GM21360 (cell line): ENCODE results near the gene S100A2.
A peak's percentile ranks its signal among the peaks of the same experiment; 100 is the strongest.

Source experiments
- ATAC-seq: cut with Tn5 transposase; IDR thresholded peaks from one replicate; pipeline ENCODE4 v1.9.1; 2021; ENCODE audit warnings: mild to moderate bottlenecking, moderate library complexity; ENCODE audit not compliant: unreplicated experiment

The S100A2 gene

DNA sequence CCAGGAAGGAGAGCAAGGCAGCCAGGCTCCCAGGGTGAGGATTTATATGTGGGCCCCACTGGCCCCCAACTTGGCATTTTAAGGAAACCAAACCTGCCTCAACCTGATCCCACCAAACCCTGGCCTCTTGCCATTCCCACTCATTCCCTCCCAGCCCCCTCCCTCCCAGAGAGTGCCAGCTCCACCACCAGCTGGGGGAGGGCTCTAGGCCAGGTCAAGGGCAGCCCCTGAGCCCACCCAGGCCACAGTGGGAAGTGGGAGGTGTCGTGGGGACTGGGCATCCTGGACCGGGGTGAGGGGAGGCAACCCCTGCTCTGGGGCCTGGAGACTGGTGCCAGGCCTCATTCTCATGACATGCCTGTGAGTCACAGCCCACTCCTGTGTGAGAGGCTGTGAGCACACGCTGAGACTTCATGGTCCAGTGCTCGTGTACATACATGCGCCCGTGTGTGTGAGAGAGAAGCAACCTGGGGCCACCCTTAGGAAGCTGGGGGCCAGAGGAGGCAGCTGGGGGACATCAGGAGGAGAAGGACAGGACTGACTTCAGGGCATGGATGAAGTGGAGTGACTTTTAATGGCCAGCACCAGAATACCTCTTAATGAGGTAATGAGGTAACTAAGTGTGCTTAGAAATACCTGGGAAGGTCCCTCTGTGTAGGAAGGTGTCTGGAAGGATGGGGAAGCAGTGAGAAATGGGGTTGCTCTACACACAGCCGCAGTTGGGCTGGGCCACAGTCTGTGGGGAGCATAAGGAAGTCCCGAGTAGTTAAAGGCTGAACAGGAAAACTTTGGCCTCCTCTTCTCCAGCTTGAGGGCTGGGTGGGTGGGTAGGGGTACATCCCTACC is at the start of gene S100A2:
Gene S100A2, minus strand, starts transcription at position 316 of the 846 bp plus-strand sequence. CDS start 1,967 bp downstream, outside the sequence.
- no peak for ATAC-seq

DNA sequence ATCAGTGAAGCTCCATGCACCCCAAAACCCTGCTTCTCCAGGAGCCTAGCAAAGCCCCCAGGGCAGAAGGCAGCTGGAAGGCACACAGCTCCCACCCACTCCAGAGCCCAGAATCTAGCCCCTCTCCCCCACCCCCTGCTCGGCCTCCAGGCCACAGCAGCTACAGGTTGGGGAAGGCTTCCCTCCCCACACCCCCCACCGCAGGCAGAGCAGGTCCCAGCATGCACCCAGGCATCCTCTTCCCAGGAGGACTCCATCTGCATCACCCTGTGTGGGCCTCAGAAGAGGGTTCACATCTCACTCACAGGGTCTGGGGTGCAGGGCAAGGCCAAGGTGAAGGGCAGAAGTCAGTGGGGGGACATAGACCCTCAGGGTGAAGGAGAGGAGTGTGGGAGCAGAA is 49.8 kb upstream of the S100A2 start:
- no peak for ATAC-seq

DNA sequence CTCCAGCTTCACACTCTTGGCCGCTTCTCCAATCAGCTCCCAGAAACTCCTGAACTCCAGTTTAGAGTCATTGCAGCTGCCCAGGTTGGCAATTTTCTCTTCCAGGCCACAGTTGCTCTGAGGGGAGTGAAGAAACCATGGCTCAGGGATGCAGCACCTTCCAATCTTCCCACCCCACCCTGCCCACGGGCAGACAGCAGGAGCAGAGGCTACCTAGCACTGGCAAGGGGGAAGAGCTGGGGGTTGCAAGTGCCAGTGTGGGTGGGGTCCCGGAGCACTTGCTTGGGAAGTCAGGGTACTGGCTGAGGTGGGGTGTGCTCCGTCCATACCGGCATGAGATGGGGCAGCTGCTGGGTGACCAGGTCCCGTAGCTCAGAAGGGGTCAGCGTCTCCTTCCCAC is 49.3 kb upstream of the S100A2 start:
- ATAC-seq = no peak

DNA sequence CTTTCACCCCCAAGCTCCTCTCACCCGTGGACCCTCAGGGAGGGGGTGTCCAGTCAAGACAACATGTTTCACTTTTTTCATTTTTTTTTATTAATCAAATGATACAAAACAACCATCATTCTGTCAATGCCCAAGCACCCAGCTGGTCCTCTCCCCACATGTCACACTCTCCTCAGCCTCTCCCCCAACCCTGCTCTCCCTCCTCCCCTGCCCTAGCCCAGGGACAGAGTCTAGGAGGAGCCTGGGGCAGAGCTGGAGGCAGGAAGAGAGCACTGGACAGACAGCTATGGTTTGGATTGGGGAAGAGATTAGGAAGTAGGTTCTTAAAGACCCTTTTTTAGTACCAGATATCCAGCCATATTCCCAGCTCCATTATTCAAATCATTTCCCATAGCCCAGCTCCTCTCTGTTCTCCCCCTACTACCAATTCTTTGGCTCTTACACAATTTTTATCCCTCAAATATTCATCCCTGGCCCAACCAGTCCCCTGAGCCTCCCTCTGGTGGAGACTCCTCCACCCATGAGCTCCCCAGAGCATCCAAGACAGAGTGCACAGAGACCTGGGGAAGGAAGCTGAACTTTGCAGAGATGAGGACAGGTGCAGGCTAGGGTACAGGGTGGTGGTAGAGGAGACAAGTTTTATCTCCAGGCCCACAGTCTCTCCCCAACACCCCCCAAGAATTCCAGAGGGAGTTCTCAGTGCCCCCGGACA is 48.7 kb upstream of the S100A2 start:
- no peak for ATAC-seq

DNA sequence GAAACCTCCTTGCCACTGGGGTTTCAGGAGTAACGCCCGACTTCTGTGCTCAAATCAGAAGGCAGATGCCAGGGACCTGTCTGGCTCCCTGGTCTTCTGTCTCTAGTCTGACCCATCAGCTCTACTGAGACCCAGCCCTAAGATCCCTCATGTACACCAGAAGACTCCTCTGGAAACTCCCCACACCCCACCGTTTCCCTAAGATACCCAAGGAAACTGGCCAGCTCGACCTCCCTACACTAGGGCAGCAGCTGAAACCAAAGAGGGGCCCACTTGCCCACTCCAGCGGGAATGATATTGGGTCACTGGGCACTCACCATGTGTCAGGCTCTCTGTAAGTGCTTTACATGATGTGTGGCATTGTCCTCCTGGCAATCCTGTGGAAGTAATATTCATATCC is 47.8 kb upstream of the S100A2 start:
- ATAC-seq = no peak

DNA sequence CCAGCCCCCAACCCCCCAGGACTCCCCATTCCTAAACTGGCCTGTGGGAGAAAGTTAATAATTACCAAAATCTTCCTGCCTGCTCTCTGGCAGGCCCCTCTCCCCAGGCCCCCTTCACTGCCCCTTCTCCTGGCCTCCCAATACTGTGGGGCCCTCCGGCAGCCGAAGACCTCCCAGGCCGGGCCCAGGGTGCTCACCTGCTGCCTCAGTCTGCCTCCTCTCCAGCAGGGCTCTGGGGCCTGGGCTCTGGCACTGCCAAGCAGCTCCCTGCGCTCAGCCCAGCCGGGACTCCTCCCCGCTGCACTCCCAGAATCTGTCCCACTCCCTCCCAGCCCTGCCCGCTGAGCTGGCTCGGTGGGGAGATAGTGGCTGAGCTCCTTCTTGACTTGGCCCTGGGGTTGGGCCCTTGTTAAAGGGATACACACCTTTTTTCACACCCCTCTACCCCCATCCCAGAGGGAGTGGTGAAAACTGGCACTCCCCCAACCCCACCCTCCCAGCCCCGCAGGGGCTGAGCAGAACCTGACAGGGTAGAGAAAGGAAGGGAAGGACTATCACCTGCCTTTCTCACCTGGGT is 47.2 kb upstream of the S100A2 start, which contains the start of gene S100A16:
Gene S100A16, minus strand, starts transcription at position 383 of the 577 bp plus-strand sequence. CDS start 4,986 bp downstream, outside the sequence.
- ATAC-seq = no peak

DNA sequence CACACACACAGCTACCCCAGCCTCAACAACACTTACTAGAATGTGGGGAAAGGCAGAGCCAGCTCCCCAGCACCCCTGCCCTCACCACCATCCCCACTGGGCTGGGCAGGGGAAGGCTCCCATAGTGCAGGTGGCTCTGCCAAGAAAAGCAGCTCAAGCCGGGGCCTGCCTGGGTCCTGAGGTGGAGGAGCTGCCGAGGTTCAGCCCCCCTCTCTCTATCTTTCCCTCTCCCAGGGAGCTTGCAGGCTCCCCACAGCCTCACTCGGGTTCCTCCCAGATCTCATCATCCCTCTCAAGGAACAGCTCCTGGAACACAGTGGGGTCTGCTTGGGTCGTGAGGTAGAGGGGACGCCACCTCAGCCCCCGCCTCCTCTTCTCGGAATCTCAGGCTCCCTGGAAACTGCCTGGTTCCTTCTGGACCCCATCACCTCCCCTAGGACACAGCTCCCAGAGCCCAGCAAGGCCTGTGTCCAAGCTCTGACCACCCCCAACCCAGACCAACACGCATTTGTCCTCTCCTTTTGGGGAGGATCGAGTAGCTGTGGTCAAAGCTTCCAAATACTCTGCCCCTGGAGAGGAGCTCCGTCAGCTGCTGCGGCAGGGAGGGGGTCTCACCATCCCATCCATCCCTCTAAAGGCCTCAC is 46.6 kb upstream of the S100A2 start:
- no peak for ATAC-seq

DNA sequence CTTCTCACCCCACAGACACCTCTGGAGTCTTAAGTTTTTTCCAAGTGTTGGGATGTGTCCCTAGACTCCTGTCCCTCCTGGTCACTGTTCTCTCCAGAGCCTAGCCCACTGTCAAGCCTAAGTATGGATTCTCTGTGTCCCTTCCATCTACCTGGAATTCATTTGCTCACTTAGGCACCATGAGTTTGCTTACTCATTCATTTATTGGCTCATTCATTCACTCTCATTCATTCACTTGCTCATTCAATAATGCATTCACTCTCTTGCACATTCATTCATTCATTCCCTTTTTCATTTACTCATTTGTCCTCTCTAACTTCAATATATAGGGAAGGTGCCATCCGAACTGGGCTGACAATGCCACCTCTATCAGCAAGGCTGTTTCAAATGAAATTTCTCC is 45.7 kb upstream of the S100A2 start:
- ATAC-seq = no peak

DNA sequence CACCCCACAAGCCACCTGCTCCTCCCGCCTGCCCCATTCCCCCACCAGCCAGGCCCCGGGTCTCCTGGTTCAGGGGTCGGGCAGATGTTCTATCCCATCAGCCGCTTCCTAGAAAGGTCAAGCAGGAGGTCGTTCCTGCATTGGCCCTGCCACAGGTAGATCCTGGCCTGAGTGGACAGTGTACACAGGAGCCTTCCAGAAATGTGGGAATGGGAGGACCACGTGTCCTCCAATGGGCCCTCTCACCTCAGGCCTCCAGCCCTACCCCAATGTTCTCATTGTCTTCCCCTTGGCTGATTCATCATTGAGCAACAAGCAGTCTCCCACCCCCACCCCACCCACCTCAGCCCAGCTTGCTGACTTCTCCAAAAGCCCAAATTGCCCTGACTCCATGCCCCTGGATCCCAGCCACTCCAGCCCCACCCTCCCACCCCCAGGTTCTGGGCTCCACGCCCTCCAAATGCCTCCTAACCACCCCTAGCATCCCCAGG is 45.2 kb upstream of the S100A2 start:
- no peak for ATAC-seq

DNA sequence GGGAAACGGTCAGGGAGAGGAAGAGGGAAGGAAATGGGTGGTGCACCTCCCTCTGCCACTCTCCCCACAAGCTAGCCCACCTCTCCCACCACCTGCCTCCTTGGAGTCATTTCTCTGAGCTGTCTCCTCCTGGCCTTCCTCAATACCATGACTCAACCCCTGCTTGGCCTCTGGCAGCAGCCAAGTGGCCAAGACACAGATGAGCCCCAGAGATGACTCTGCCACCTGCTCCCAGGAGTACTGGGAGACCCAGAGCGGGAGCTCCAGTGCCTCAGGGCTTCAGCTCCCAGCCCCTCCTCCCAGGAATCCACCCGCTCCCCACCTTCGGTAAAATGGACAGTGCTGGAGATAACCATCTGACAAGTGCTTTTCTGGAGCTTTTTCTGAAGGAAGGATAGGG is 44.7 kb upstream of the S100A2 start:
- no peak for ATAC-seq

DNA sequence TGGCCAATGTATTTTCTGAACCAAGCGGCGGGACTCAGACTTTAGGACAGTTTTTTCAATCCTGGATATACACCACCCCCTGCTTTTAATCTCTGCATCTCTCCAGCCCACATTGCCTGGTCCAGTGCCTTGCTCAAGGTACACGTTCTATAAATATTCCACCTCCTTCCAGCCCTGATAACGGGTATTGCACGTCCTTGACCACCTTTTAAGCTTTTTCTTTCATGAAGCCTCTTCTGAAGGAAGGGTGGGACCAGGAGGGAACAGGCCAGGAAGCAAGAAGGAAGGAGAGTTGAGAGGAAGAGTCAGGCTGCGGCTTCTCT is 43.9 kb upstream of the S100A2 start:
- no peak for ATAC-seq

DNA sequence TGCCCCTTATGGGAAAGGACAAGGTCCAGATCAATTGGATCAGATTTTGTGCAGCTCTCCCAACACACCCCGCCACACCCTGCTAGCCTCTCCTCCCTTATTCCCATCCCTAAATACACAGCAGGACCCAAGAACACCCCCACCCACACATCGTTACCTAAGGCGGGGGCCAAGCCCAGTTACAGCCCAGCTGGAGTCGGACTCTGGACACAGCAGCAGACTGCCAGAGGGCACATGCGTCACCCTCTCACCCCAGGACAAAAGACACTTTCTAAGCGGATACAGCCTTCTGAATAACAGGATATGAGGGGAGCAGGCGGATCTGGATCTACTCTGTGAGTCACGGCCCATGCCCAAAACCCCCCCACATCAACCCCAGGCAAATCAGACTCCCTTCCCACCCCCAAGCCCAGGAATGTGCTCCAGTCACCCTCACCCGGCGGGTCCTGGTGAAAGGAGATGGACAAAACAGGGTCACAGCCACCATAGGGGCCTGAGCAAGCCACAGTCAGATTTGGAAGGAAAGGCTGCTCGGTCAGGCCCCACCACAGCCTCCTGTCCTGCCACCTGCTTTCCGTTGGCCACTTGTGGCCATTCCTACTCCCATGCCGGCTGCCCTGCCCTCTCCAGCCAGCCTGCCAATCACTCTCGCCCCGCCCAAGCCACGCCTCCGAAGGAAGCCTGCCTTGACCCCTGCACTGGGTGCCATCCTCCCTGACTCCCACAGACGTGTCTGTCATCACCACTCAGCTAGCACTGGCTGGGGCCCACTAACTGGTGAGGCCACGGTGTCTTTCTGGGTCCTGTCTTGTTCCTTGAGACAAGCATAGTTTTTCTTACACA is 43.3 kb upstream of the S100A2 start:
- ATAC-seq = no peak

DNA sequence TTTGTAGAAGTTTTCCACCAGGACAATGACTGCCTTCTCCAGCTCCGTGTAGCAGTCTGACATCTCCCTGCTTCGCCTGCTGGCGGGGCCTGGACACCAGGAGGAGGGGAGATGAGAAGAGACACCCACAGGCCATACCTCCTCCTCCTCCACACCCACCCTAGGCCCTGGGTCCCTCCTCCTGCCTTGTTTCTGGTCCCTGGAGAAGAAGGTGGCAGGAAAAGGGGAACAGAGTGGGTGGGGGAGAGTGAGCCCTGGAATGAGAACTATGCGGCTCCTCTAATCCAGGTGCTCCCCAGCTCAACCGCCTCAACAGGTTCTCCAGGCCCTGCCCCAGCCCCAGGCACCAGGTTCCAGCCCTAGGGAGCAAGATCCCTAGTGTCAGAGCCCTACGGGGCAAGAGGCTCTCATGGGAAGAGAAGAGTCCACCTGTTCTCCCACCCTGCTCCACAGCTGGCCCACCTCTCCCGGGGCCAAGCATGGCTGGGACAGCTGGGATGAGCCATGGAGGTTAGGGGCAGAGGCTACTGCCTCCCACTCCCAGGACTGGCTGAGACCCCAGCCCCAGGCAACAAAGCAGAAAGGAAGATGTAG is 42.5 kb upstream of the S100A2 start:
- ATAC-seq = no peak

DNA sequence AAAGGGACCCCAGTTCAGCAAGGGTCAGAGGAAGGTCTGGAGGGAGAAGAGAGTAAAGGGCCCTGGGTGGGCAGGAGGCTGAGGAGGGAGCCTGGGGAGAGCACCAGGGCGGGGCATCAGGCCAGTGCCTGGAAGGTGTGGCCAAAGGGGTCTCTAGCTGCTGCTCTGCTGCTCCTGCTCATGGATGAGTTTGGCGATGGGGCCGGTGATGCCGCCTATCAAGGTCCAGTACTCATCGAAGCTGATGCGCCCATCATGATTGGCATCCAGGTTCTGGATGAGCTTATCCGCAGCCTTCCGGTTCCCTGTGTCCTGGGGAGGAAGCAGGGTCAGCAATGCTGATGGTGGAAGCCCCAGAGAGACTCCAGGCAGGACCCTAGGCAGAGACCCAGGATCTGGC is 41.7 kb upstream of the S100A2 start:
- ATAC-seq = no peak

DNA sequence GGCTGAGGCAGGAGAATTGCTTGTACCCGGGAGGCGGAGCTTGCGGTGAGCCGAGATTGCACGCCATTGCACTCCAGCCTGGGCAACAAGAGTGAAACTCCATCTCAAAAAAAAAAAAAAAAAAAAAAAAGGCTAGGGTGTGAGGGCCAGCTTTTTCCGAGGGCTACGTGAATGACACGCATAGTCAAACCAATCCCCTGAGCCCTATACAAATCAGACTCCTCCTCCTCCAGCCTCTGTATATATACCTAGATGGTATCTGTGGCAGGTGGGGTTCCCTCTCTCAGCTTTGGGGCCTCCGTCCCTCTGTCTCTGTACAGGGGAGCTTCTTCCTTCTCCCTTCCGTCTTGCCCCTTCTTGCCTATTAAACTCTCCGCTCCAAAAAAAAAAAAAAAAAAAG is 40.5 kb upstream of the S100A2 start:
- no peak for ATAC-seq

DNA sequence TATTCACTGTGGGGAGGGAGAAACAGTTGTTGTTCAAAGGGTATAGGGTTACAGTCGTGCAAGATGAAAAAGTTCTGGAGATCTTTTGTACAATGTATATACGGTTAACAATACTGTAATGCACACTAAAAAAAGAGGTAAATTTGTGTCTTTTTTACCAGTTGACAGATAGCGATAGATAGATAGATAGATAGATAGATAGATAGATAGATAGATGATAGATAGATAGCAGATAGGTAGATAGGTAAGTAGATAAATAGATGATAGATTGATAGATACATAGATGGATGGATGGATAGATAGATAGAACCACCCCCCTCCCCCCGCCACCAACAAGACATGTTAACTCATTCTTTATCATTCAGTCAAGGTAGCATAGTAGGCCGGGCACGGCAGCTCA is 37.1 kb upstream of the S100A2 start:
- ATAC-seq = no peak

DNA sequence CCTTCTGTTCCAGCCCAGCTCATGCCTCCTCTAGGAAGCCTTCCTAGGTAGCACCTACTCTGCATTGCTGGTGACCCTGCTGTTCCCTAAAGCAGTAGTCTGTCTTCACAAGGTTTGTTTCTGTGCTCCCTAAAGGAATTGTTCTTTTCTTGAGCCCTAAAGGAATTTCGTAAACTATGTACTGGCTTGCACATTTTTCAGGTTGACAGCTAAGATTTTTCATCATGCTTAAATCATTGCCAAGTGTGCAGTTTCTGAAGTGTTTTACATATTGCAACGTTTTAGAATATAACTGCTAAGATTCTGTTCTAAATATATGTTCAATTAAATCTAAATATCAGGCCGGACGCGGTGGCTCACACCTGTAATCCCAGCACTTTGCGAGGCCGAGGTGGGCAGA is 34.2 kb upstream of the S100A2 start:
- no peak for ATAC-seq

DNA sequence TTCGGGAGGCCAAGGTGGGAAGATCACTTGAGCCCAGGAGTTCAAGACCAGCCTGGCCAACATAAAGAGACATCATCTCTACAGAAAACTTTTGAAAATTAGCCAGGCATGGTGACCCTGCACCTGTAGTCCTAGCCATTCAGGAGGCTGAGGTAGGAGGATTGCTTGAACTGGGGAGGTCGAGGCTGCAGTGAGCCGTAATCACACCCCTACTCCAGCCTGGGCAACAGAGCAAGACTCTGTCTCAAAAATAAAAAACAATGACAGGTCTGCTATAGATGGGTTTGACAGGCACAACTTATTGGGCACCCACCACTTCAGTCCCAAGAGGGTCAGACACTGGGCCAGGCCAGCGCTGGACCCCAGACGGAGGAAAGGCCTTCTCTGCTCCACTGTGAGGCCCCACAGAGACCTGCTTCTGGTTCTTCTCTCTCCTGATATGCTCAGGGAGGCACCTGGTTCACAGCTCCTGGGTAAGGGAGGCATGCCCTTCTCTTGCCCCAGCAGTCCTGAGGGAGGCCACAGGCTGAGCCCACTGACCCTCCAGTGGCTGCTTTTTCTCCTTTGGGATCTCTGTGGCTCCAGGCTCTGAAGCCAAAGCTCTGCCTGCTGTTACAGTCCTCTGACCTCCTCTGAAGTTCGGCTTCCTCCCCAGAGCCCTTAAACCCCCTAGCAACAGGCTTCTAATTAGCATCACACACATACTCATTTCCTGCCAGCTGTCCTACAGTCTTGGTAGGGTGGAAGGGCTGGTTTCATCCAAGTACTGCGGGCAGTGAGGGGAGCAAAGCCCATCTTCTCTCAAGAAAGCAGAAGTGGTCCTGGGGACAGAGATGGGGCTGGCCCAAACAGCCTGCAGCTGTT is 32.9 kb upstream of the S100A2 start:
- ATAC-seq = peak; percentile 86

DNA sequence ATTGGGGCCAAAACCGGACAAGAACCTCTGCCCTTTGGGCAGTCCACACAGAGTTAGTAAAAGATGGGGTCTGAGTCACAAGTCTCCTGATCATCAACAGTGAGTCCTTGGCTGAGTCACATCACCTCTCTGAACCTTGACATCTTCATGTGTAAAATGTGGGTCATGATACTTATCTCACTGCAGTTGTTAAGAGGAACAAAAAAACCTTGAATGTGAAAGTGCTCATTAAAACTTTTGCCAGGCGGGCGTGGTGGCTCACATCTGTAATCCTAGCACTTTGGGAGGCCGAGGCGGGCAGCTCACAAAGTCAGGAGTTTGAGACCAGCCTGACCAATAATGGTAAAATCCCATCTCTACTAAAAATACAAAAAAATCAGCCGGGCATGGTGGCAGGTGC is 31.6 kb upstream of the S100A2 start:
- ATAC-seq = no peak
